ENCODE data around the gene KCNJ11.
A peak's percentile ranks its signal among the peaks of the same experiment; 100 is the strongest.

Gene KCNJ11

DNA sequence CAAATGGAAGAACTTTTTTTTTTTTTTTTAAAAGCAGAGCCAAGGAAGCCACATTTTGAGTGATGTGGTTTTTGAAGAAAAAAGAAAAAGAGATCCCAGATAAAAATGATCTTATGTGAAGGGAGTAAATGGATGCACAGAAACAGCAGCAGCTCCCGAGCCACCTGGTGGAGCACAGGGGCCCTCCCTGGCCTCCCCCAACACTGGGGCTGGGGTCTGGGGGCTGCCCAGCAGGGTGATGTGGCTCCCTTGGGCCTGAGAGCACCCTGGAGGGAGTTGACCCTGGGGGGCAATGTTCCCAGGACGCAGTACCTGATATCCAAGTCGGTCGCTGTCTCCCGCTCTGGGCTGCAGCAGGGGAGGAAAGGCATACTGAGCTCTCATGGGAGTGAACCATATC lies 26.5 kb upstream of the KCNJ11 start:
- TF ChIP-seq, protein P1, sequence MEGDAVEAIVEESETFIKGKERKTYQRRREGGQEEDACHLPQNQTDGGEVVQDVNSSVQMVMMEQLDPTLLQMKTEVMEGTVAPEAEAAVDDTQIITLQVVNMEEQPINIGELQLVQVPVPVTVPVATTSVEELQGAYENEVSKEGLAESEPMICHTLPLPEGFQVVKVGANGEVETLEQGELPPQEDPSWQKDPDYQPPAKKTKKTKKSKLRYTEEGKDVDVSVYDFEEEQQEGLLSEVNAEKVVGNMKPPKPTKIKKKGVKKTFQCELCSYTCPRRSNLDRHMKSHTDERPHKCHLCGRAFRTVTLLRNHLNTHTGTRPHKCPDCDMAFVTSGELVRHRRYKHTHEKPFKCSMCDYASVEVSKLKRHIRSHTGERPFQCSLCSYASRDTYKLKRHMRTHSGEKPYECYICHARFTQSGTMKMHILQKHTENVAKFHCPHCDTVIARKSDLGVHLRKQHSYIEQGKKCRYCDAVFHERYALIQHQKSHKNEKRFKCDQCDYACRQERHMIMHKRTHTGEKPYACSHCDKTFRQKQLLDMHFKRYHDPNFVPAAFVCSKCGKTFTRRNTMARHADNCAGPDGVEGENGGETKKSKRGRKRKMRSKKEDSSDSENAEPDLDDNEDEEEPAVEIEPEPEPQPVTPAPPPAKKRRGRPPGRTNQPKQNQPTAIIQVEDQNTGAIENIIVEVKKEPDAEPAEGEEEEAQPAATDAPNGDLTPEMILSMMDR (conservative IDR thresholded peaks at IDR 0.05), result no peak
- H3K27ac ChIP-seq, result peak overlapping the region; percentile 92; the same call in 1 of the 2 replicates

DNA sequence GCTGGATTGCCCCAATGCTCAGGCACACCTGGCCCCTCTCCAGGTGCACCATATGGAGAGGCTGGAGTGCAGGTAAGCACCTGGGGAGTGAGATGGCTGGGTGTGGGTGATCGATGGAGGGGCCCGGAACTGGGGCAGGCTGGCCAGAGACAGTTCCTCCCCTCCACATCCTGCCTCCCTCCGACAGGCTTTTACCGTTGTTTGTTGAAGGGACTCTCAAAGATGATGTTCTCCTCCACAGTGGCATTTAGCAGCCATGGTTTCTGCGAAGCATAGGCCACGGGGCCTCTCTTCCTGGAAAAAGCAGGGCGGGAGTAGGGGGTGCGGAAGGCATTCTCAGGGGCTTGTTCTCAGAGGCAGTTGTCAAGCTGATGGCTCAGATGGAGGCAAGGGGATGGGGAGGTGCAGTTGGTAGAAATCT lies 25.9 kb upstream of the KCNJ11 start:
- TF ChIP-seq, protein P1 (conservative IDR thresholded peaks at IDR 0.05), result no peak
- H3K27ac ChIP-seq, result peak overlapping the region; percentile 92

DNA sequence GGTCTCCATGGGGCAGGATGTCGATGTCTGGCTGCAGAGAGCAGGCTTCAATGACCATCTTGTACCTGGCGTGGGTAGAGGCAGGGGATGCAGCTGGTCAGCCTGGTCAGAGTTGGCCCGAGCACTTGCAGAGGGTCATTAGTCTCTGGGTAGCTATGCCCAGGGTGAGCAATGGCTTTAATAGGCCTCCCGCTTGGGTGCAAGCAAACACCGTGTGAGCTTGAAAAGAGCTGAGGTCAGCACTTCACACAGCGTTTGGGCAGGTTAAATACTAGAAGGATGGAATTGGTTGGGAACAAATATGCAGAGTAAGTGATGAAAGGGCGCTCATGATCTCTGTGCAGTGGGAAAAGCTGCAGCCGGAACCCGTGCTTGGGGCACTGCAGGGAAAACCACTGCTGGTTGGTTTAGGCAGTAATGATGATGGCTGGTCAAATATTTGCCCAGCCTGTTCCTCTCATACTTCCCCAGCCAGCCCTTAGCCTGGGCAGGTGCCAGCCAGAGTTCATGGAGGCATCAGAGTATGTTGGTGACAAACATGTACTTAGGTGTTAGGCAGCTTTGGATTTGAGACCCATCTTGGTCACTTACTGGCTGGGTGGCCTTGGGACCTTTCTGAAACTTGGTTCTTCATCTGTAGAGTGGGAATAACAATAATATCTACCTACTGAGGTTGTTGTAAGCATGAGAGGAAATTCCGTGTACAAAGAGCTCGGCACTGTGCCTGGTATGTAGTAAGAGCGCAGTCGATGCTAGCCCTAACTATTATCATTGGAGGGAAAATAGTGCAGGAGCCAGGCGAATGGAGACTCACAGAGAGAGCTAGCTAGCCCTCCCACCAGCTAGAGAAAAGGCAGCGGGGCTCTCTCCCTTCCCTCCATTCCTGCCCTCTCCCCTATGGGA lies 25.2 kb upstream of the KCNJ11 start:
- TF ChIP-seq, protein P1 (conservative IDR thresholded peaks at IDR 0.05), result no peak
- H3K27ac ChIP-seq, result peak overlapping the region; percentile 92

DNA sequence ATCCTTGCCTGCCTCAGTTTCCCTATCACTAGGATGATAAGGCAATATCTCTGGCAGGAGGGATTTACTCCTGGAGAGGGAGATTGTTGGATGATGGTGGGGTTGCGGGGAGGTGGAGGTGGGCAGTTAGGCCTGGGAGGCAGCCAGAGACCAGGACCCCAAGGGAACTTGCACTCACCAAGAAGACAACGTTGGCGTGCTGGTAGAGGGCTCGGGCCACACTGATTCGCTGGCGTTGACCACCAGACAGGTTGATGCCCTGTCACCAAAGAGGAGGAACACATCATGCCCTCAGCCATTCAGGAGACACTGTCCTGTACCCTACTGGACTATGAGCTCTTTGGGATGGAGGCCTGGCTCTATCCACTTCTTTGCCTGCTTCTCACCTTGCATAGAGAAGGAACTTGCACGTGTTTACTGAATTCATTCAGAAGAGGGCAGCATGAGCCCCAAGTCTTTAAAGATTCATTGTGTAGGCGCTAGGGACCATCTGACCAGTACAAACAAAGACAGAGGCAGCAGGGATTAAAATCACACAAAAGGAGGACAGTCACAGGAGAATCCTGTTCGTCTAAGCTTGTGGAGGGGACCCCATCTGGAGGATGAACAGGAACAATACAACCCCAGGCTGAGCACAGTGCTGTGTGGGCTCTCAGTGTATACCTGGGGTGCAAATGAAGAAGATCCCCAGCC lies 24.2 kb upstream of the KCNJ11 start:
- peak overlapping the region; percentile 92 for H3K27ac ChIP-seq
- TF ChIP-seq, protein P1 (conservative IDR thresholded peaks at IDR 0.05), result no peak

DNA sequence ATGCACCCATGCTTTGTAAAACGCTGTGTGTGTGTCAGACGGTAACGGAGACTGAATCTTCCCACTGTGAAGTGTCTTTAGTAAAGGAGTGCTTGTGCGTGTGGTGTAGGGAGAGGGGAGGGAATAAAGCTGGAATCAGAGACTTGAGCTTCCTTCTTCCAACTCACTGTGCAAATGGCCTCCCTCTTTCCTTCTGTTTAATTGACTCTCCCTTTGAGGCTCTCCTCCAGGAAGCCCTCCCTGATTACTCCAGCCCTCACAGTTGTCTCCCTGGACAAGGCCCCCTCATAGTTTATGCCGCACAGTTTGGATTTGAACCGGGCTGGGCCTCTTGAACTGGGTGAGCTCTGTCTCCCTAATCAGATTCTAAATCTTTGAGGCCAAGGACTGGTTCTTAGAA lies 23.0 kb upstream of the KCNJ11 start:
- TF ChIP-seq, protein P1 (conservative IDR thresholded peaks at IDR 0.05), result no peak
- peak overlapping the region; percentile 92 for H3K27ac ChIP-seq

DNA sequence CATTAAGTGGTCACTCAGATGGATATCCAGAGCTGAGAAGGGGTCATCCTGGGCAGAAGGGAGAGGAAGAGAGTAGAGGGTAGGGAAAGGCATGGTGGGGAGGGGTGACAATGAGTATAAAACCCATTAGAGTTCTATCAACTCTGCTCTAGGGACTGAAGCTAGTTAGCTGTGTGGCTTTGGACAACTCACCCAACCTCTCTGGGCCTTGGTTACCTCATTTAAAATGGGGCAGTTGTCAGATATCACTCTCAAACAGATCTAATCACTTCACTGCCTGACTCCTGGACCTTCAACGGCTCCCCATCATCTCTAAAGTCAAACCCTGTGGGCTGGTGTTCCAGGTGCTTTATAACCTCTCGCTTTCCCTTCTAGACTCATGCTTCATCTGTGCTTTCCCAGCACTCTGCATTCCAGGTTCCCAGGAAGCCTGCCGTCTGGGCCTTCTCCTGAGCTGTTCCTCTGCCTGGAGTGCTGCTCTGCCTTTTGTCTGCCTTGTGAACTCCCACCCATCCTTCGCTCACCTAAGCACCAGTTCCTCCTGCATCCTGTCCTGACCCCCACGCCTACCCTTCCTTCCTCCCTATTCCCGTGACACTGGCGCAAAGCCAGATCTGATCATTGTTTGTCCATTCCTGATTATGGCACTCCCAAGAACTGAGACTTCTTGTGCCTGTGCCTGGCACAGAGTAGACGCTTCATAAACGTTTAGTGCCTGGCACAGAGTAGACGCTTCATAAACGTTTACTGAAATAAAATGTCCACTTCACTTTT lies 22.3 kb upstream of the KCNJ11 start:
- peak overlapping the region; percentile 92 for H3K27ac ChIP-seq
- TF ChIP-seq, protein P1 (conservative IDR thresholded peaks at IDR 0.05), result no peak

DNA sequence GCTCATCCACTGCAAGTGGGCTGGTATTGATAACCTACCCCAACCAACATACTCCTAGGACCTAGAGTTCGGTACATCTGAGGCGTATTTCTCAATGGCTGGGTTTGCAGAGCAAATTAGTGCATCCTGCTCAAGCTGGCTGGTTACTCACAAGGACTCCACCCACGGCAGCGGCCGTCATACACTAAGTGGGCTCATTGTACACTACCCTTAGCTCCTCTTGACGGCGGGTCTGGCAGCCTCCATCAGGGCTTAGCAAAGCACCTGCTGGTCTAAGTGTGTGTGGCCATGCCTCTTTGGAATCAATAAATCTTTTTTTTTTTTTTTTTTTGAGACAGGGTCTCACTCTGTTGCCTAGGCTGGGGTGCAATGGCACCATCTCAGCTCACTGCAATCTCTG lies 20.2 kb upstream of the KCNJ11 start:
- TF ChIP-seq, protein P1 (conservative IDR thresholded peaks at IDR 0.05), result no peak
- no peak overlapping the region for H3K27ac ChIP-seq
